Activated CD8-positive, alpha-beta T cell treated with anti-CD3 and anti-CD28 coated beads for 36 hours (primary cell): ENCODE data around the gene RFESD. TPM values are rescaled to one million over a fixed set of nuclear protein-coding genes. Genes with fewer than 3 reads are reported as not detected.
"Not testable (repeated sequence)": the region's sequence is repeated elsewhere in the genome, so short reads cannot be mapped to it uniquely, and the experiment has no call there.

Source experiments
- ATAC-seq: fragments of 200-7000 bp; cut with Tn5 transposase; one replicate; pipeline ENCODE4 v1.10.0; 2021; ENCODE audit warnings: mild to moderate bottlenecking, moderate library complexity
- CTCF ChIA-PET: fragments of 350-600 bp; sonication (Branson Sonifier 250); formaldehyde crosslinking; loops from one replicate; lab custom pipeline; 2021; ENCODE audit warnings: antibody characterized with exemption; lab: Charles Lee
- POLR2A ChIA-PET: fragments of 350-600 bp; sonication (Branson Sonifier 250); formaldehyde crosslinking; loops from one replicate; lab custom pipeline; 2021; ENCODE audit warnings: antibody characterized with exemption; lab: Charles Lee
- DNase-seq: peaks from one replicate; pipeline ENCODE4 v3.0.0-alpha.2; 2020
- H3K27ac Mint-ChIP-seq: one replicate; pipeline ENCODE4 v1.8.0; 2021; ENCODE audit warnings: mild to moderate bottlenecking, mixed read lengths
- H3K27me3 Mint-ChIP-seq: one replicate; pipeline ENCODE4 v1.8.0; 2021; ENCODE audit warnings: mixed read lengths
- H3K36me3 Mint-ChIP-seq: one replicate; pipeline ENCODE4 v1.8.0; 2021; ENCODE audit warnings: low read depth, mixed read lengths
- H3K4me1 Mint-ChIP-seq: one replicate; pipeline ENCODE4 v1.8.0; 2021; ENCODE audit warnings: low read depth, mixed read lengths
- H3K4me3 Mint-ChIP-seq: one replicate; pipeline ENCODE4 v1.8.0; 2021; ENCODE audit warnings: mild to moderate bottlenecking, moderate library complexity, mixed read lengths
- H3K9me3 Mint-ChIP-seq: one replicate; pipeline ENCODE4 v1.8.0; 2021; ENCODE audit warnings: mixed read lengths
- intact Hi-C: fragments of 100-400 bp; cut with micrococcal nuclease; formaldehyde crosslinking; loops from one replicate; pipeline ENCODE4 v1.10.0; 2022
- total RNA-seq, 2 experiments: library from RNA; stranded (reverse); gene quantifications; one replicate each; pipeline ENCODE4 v1.2.3, GENCODE V29; 2021
- TF ChIP-seq, protein P1 (sequence below): fragments of 200-600 bp; IDR thresholded peaks from one replicate; pipeline ENCODE4 v1.8.0; 2022; ENCODE audit warnings: antibody characterized with exemption, mild to moderate bottlenecking

Gene RFESD
- total RNA-seq, 2 experiments from 2014 or later: 9.2 to 9.8 TPM

DNA sequence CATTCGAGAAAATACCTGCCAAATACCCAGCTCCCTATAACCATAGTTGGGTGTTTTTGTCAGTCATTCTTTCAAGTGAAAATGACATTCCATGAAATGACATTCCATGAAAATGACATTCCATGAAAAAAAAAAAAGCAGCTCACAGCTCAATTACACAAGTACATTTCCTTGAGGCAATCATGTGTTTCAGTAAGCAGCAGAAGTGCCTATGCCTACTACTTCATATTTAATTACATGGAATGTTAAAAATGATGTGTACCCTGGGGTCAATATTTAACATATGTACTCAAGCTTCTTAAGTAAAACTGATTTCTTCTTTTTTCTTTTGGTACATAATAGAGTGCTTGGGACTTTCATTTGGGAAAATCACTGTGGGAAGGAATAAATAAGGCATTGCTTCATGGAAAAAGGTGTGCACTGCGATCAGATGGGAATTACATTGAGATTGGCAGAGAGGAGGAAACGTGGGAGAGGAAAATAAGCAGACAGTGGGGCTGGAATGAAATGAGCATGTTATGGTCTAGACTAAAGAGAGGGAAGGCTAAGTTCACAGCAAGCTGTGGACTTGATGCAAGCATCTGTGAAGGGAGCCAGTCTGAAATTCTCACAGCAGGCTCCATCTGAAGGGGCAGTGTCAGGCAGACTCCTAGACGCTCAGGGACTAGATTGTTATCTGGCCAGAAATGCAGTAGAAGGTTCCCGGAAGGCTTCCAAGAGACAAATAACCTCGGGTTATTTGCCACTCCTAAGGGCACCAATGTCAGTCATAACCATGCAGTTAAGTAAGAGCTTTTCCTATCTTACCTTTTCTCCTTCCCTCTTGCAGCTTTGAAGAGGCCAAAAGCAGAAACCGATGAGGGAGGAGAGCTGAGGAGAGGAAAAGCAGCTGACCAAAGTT, 51.5 kb downstream of the RFESD start:
- Mint-ChIP-seq H3K27me3 (peaks cover 14% of the 10 kb centered on the region), H3K4me1 (no peaks in the 10 kb centered on the region), H3K27ac (no peak overlapping the region), H3K4me3 (no peak overlapping the region), H3K36me3 (no peaks in the 10 kb centered on the region), H3K9me3 (no peaks in the 10 kb centered on the region)
- TF ChIP-seq, protein P1, sequence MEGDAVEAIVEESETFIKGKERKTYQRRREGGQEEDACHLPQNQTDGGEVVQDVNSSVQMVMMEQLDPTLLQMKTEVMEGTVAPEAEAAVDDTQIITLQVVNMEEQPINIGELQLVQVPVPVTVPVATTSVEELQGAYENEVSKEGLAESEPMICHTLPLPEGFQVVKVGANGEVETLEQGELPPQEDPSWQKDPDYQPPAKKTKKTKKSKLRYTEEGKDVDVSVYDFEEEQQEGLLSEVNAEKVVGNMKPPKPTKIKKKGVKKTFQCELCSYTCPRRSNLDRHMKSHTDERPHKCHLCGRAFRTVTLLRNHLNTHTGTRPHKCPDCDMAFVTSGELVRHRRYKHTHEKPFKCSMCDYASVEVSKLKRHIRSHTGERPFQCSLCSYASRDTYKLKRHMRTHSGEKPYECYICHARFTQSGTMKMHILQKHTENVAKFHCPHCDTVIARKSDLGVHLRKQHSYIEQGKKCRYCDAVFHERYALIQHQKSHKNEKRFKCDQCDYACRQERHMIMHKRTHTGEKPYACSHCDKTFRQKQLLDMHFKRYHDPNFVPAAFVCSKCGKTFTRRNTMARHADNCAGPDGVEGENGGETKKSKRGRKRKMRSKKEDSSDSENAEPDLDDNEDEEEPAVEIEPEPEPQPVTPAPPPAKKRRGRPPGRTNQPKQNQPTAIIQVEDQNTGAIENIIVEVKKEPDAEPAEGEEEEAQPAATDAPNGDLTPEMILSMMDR: no peak
- ATAC-seq: no peak
- CTCF ChIA-PET: interaction anchor here (1.9 kb wide), 1 partner anchor 83 kb away, joined by 9 read pairs; no protein-coding TSS in a partner anchor
- DNase-seq: no peak
- intact Hi-C loops: no loop called here
- POLR2A ChIA-PET: interaction anchor here (0.7 kb wide), 1 partner anchor 99 kb away, joined by 3 read pairs; no protein-coding TSS in a partner anchor

DNA sequence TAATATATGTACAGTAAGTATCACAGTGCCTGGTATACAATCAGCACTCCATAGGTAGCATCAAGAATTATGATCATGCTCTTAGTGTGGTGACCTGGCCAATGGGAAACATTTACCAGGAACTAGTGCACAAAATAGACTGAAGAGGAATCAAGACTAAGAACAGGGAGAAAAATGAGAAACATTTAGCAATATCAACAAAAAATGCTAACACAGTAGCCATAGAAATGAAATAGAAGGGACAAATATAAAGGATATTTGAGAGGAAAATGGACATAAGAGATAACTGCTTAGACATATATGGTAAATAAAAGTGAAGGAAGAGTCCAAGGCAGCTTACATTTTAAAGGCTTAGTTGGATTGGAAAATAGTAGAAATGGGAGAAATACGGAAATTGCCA, 52.8 kb downstream of the RFESD start:
- DNase-seq: no peak
- ChIA-PET CTCF (interaction anchor here (1.9 kb wide), 1 partner anchor 82 kb away, joined by 9 read pairs; no protein-coding TSS in a partner anchor), POLR2A (no interaction called here)
- H3K27me3 Mint-ChIP-seq: peaks cover 14% of the 10 kb centered on the region
- TF ChIP-seq, protein P1: no peak
- no peaks in the 10 kb centered on the region for H3K4me1 Mint-ChIP-seq
- no peak overlapping the region for H3K27ac Mint-ChIP-seq
- H3K9me3 Mint-ChIP-seq: no peaks in the 10 kb centered on the region
- intact Hi-C loops: no loop called here
- H3K36me3 Mint-ChIP-seq: no peaks in the 10 kb centered on the region
- no peak for ATAC-seq
- H3K4me3 Mint-ChIP-seq: no peak overlapping the region

DNA sequence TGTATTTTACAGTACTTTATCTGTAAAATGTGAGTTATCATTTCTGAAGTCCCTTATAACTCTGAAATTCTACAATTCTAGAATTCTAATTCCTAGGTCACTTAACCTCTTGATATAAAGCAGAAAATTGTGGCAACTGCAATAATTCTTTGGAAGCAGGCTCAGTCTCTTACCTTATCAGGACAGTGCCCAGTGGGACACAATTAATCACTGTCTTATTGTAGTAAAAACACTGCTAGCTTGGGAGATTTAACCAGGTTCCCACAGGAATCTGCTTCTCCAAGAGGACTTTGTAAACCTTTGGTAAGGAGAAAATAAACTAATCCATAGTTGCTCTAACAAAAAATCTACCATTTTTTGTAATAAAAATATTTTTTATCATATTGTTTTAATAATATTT, 54.5 kb downstream of the RFESD start:
- ATAC-seq: no peak
- TF ChIP-seq, protein P1: no peak
- Mint-ChIP-seq H3K36me3 (no peaks in the 10 kb centered on the region), H3K9me3 (no peaks in the 10 kb centered on the region), H3K27me3 (peaks cover 12% of the 10 kb centered on the region), H3K27ac (no peak overlapping the region), H3K4me3 (no peak overlapping the region), H3K4me1 (no peaks in the 10 kb centered on the region)
- intact Hi-C loops: no loop called here
- ChIA-PET POLR2A (no interaction called here), CTCF (interaction anchor here (1.1 kb wide), 1 partner anchor 80 kb away, joined by 5 read pairs; no protein-coding TSS in a partner anchor)
- no peak for DNase-seq

DNA sequence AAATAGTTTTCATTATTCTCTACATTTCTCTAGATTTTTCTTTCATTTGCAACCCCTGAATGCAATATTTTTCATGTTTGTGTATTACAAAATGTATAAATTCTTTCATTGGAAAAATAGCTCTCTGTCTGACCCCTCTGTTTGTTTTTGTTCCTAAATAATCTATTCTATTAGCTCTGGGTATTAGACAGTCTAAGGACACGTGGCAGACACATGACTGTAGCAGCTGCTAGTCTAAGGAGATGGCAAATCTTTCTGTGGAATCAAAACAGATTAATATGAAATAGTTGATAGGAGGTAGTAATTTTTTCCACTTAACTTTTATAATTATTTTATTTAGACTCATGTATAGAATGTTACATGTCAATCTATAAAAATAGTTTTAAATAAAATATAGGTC, 57.6 kb downstream of the RFESD start:
- TF ChIP-seq, protein P1: no peak
- ATAC-seq: no peak
- ChIA-PET CTCF (interaction anchor here (1.3 kb wide), 1 partner anchor 77 kb away, joined by 3 read pairs; no protein-coding TSS in a partner anchor), POLR2A (no interaction called here)
- H3K9me3 Mint-ChIP-seq: no peaks in the 10 kb centered on the region
- no peak overlapping the region for H3K4me3 Mint-ChIP-seq
- H3K4me1 Mint-ChIP-seq: no peaks in the 10 kb centered on the region
- peaks cover 6% of the 10 kb centered on the region for H3K27me3 Mint-ChIP-seq
- intact Hi-C loops: no loop called here
- H3K36me3 Mint-ChIP-seq: no peaks in the 10 kb centered on the region
- DNase-seq: no peak
- H3K27ac Mint-ChIP-seq: no peak overlapping the region

DNA sequence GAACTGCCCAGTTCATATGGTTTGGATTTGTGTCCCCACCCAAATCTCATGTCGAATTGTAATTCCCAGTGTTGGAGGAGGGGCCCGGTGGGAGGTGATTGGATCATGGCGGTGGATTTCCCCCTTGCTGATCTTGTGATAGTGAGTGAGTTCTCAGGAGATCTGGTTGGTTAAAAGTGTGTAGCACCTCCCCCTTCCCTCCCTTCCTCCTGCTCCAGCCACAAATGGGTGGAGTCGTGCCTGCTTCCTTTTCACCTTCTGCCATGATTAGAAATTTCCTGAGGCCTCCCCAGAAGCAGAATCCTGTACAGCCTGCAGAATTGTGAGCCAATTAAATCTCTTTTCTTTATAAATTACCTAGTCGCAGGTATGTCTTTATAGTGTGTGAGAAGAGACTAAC, 59.6 kb downstream of the RFESD start:
- DNase-seq, H3K9me3 Mint-ChIP-seq, ATAC-seq, H3K4me3 Mint-ChIP-seq, intact Hi-C loops, H3K27ac Mint-ChIP-seq, H3K27me3 Mint-ChIP-seq, CTCF ChIA-PET, H3K4me1 Mint-ChIP-seq, POLR2A ChIA-PET, H3K36me3 Mint-ChIP-seq: not testable (repeated sequence)
